Nephron (organoid): ENCODE results near the gene SNX5.

Source experiments
- H3K27ac Mint-ChIP-seq, 3 experiments: 2 replicates each; pipeline ENCODE4 v1.8.0; 2020; ENCODE audit warnings: mixed read lengths in 3 of 3, mild to moderate bottlenecking in 2 of 3, moderate library complexity in 1 of 3
- H3K27me3 Mint-ChIP-seq: 2 replicates; pipeline ENCODE4 v1.8.0; 2021; ENCODE audit warnings: low read depth, mild to moderate bottlenecking, moderate library complexity, mixed read lengths
- H3K36me3 Mint-ChIP-seq: 2 replicates; pipeline ENCODE4 v1.8.0; 2020; ENCODE audit warnings: low read depth, mixed read lengths
- H3K4me1 Mint-ChIP-seq: 2 replicates; pipeline ENCODE4 v1.8.0; 2020; ENCODE audit warnings: mixed read lengths
- H3K4me3 Mint-ChIP-seq, 3 experiments: 2 replicates each; pipeline ENCODE4 v1.8.0; 2020; ENCODE audit warnings: mild to moderate bottlenecking in 3 of 3, mixed read lengths in 3 of 3, moderate library complexity in 2 of 3
- H3K9me3 Mint-ChIP-seq: 2 replicates; pipeline ENCODE4 v1.8.0; 2020; ENCODE audit warnings: mixed read lengths
- TF ChIP-seq, protein P1 (sequence below), 3 experiments: fragments of 200-600 bp; sonication (generic); IDR thresholded peaks; one replicate each; pipeline ENCODE4 v1.5.0; 2021; ENCODE audit warnings: antibody characterized with exemption in 3 of 3; ENCODE audit not compliant: unreplicated experiment in 3 of 3

Gene SNX5

DNA sequence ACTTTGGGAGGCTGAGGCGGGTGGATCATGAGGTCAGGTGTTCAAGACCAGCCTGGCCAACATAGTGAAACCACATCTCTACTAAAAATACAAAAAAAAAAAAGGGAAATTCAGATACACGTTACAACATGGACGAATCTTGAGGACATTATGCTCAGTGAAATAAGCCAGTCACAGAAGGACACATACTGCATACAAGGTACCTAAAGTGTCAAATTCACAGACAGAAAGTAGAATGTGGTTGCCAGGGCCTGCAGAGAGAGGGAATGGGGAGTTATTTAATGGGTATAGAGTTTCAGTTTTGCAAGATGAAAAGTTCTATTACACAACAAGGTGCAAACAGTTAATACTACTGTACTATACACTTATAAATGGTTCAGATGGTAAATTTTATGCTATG lies 75.1 kb downstream of the SNX5 start:
- Mint-ChIP-seq H3K4me1 (peaks cover 42% of the 10 kb centered on the region), H3K9me3 (peaks cover 24% of the 10 kb centered on the region), H3K36me3 (peaks cover 4% of the 10 kb centered on the region), H3K4me3 (no peak overlapping the region), H3K27ac (peak overlapping the region in 1 of 3 experiments; percentile 10), H3K27me3 (no peaks in the 10 kb centered on the region)
- TF ChIP-seq, protein P1, sequence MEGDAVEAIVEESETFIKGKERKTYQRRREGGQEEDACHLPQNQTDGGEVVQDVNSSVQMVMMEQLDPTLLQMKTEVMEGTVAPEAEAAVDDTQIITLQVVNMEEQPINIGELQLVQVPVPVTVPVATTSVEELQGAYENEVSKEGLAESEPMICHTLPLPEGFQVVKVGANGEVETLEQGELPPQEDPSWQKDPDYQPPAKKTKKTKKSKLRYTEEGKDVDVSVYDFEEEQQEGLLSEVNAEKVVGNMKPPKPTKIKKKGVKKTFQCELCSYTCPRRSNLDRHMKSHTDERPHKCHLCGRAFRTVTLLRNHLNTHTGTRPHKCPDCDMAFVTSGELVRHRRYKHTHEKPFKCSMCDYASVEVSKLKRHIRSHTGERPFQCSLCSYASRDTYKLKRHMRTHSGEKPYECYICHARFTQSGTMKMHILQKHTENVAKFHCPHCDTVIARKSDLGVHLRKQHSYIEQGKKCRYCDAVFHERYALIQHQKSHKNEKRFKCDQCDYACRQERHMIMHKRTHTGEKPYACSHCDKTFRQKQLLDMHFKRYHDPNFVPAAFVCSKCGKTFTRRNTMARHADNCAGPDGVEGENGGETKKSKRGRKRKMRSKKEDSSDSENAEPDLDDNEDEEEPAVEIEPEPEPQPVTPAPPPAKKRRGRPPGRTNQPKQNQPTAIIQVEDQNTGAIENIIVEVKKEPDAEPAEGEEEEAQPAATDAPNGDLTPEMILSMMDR (IDR thresholded peaks at IDR 0.05; ENCODE audit: unreplicated experiment in 3 of 3), result no peak

DNA sequence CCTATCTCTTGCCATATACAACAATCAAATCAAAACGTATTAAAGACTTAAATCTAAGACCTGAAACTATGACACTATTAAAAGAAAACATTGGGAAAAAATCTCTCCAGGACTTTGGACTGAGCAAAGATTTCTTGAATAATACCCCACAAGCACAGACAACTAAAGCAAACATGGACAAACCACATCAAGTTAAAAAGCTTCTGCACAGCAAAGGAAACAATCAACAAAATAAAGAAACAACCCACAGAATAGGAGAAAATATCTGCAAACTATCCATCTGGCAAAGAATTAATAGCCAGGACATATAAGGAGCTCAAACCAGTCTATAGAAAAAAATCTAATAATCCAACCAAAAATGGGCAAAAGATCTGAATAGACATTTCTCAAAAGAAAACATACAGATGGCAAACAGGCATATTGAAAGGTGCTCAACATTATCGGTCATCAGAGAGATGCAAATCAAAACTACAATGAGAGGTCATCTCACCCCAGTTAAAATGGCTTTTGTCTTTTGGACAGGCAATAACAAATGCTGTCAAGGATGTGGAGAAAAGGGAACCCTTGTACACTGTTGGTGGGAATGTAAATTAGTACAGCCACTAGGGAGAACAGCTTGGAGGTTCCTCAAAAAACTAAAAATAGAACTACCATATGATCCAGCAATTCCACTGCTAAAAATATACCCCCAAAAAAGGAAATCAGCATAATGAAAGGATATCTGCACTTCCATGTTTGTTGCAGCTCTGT lies 76.2 kb downstream of the SNX5 start:
- TF ChIP-seq, protein P1 (IDR thresholded peaks at IDR 0.05; ENCODE audit: unreplicated experiment in 3 of 3), result no peak
- no peak overlapping the region for H3K4me3 Mint-ChIP-seq
- peaks cover 44% of the 10 kb centered on the region for H3K4me1 Mint-ChIP-seq
- H3K27ac Mint-ChIP-seq, result peak overlapping the region in 1 of 3 experiments; percentile 10
- H3K9me3 Mint-ChIP-seq, result peaks cover 28% of the 10 kb centered on the region
- no peaks in the 10 kb centered on the region for H3K27me3 Mint-ChIP-seq
- peaks cover 4% of the 10 kb centered on the region for H3K36me3 Mint-ChIP-seq
